K562 (cell line): ENCODE results near the gene CREG1. TPM values are rescaled to one million over a fixed set of nuclear protein-coding genes. Genes with fewer than 3 reads are reported as not detected.
A peak's percentile ranks its signal among the peaks of the same experiment; 100 is the strongest.

ENCODE experiments used
- BHLHE40 ChIP-seq: IDR thresholded peaks from 2 replicates; pipeline ENCODE4 v1.6.1; 2011; ENCODE audit warnings: low read length, improper control_type of control experiment
- EP300 ChIP-seq: IDR thresholded peaks from 2 replicates; pipeline ENCODE4 v1.6.1; 2012; ENCODE audit warnings: low read length, improper control_type of control experiment
- IRF9 ChIP-seq: fragments of 450-650 bp; IDR thresholded peaks from 2 replicates; pipeline ENCODE4 v1.6.1; 2016; ENCODE audit warnings: missing biosample characterization, missing genetic modification characterization
- MGA ChIP-seq: fragments of 450-650 bp; IDR thresholded peaks from 2 replicates; pipeline ENCODE4 v1.6.1; 2016; ENCODE audit warnings: mild to moderate bottlenecking, moderate library complexity
- polyA plus RNA-seq, 8 experiments: library from polyadenylated mRNA; depleted of rRNA in 4 of 8; stranded (reverse) in 5 of 8; unstranded in 3 of 8; fragments of >200 nt; fragmentation: Nextera tagmentation in 2 of 8; fragmentation: Illumina TruSeq in 1 of 8; extraction: Ambion mirVana in 2 of 8; extraction: Trizol in 1 of 8; gene quantifications; 2 replicates each; pipeline versions ENCODE4 v1.2.1 to v1.2.3, GENCODE V29; 2011 to 2014; ENCODE audit warnings: inconsistent platforms in 1 of 8, missing spikeins in 1 of 8
- total RNA-seq, 7 experiments: library from RNA; depleted of rRNA in 6 of 7; stranded (reverse); fragments of >200 nt in 6 of 7; fragmentation: Illumina TruSeq in 2 of 7; extraction: Trizol in 2 of 7; gene quantifications; 2 replicates each; pipeline versions ENCODE4 v1.2.1 to v1.2.3, GENCODE V29; 2011 to 2021; ENCODE audit warnings: low replicate concordance in 1 of 7
- TF ChIP-seq, protein P1 (sequence below): fragments of 150-350 bp; conservative IDR thresholded peaks from 2 replicates; pipeline ENCODE4 v1.6.1; 2014; ENCODE audit warnings: low read length
- TF ChIP-seq, protein P2 (sequence below): fragments of 450-650 bp; formaldehyde crosslinking; IDR thresholded peaks from 2 replicates; pipeline ENCODE4 v1.4.0; 2020; ENCODE audit warnings: mild to moderate bottlenecking, moderate library complexity
- TF ChIP-seq, protein P3 (sequence below), 2 experiments: fragments of 450-650 bp in 1 of 2; sonication (generic) in 1 of 2; formaldehyde crosslinking in 1 of 2; IDR thresholded peaks in 1 of 2; conservative IDR thresholded peaks in 1 of 2; 2 replicates each; pipeline versions ENCODE4 v1.6.1 to v1.8.1; 2016 to 2023; ENCODE audit warnings: mild to moderate bottlenecking in 2 of 2, moderate library complexity in 2 of 2, inconsistent platforms in 1 of 2, missing genetic modification reagents in 1 of 2

CREG1 gene
- total and polyA plus RNA-seq, 9 of the 15 experiments (the other 6 are each of a cell fraction or from before 2014, with no cell fraction given): 45.7 to 272 (median 161) TPM

GRCh38 chr1:167555971-167556714, 2.6 kb upstream of the CREG1 start (continued):
- TF ChIP-seq MGA (no peak), BHLHE40 (0 out of 2 replicates have a peak, but pooled peaks have one; percentile 25), IRF9 (tag) (peak; percentile 21; the same call in 1 of the 2 replicates), EP300 (0 out of 2 replicates have a peak, but pooled peaks have one; percentile 29)
- TF ChIP-seq, protein P1, sequence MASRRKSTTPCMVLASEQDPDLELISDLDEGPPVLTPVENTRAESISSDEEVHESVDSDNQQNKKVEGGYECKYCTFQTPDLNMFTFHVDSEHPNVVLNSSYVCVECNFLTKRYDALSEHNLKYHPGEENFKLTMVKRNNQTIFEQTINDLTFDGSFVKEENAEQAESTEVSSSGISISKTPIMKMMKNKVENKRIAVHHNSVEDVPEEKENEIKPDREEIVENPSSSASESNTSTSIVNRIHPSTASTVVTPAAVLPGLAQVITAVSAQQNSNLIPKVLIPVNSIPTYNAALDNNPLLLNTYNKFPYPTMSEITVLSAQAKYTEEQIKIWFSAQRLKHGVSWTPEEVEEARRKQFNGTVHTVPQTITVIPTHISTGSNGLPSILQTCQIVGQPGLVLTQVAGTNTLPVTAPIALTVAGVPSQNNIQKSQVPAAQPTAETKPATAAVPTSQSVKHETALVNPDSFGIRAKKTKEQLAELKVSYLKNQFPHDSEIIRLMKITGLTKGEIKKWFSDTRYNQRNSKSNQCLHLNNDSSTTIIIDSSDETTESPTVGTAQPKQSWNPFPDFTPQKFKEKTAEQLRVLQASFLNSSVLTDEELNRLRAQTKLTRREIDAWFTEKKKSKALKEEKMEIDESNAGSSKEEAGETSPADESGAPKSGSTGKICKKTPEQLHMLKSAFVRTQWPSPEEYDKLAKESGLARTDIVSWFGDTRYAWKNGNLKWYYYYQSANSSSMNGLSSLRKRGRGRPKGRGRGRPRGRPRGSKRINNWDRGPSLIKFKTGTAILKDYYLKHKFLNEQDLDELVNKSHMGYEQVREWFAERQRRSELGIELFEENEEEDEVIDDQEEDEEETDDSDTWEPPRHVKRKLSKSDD: no peak
- TF ChIP-seq, protein P2, sequence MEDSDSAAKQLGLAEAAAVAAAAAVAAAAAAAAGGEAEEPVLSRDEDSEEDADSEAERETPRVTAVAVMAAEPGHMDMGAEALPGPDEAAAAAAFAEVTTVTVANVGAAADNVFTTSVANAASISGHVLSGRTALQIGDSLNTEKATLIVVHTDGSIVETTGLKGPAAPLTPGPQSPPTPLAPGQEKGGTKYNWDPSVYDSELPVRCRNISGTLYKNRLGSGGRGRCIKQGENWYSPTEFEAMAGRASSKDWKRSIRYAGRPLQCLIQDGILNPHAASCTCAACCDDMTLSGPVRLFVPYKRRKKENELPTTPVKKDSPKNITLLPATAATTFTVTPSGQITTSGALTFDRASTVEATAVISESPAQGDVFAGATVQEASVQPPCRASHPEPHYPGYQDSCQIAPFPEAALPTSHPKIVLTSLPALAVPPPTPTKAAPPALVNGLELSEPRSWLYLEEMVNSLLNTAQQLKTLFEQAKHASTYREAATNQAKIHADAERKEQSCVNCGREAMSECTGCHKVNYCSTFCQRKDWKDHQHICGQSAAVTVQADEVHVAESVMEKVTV: peak; percentile 77
- TF ChIP-seq, protein P3, sequence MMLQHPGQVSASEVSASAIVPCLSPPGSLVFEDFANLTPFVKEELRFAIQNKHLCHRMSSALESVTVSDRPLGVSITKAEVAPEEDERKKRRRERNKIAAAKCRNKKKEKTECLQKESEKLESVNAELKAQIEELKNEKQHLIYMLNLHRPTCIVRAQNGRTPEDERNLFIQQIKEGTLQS (IDR thresholded peaks at IDR 0.05): peak; percentile 52; the same call in 1 of the 2 replicates
- TF ChIP-seq, protein P3 (CRISPR knock-in tag; conservative IDR thresholded peaks at IDR 0.05): no peak
